GM18526 (cell line): ENCODE measurements around the gene LRMDA.

Source experiments
- POLR2A ChIP-seq: IDR thresholded peaks from 3 replicates; pipeline ENCODE4 v1.6.1; 2011; ENCODE audit not compliant: insufficient read length; ENCODE audit errors: extremely low read depth

Gene LRMDA

DNA sequence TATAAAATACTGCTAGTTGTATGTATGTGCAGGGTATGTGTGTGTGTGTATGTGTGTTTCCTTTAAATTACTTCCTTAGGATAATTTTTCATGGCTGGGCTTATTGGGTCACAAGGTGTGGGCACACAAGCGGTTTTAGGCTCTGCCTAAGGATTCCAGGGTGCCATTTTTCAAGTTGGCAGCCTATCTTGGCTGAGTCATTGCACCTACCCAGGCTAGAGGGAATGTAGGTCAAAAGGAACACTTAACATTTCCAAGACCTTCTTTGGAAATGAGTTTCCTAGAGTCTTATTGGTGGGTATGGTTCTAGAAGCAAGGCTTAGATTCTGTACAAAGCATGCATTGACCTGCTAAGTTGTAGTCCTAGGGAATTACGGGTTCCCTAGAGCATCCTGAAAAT is 642.1 kb downstream of the LRMDA start:
- no peak for TF ChIP-seq POLR2A

DNA sequence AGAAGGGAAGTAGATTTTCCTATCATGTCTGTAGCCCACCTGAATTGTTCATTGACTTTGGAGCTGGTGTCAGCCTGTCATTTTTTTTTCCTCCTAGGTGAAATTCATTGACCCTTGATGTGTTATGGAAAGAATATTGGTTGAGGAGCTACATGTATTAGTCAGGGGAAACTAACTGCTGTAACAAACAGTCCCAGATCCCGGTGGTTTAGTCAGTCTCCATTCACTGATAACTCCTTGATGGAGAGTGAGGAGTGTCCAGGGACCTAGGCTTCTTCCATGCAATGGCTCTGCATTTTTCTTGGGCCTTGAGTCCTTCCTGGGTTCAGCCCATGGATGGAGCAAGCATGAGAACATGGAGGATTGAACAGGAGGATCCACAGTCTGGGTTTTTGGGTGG is 643.2 kb downstream of the LRMDA start:
- no peak for TF ChIP-seq POLR2A

DNA sequence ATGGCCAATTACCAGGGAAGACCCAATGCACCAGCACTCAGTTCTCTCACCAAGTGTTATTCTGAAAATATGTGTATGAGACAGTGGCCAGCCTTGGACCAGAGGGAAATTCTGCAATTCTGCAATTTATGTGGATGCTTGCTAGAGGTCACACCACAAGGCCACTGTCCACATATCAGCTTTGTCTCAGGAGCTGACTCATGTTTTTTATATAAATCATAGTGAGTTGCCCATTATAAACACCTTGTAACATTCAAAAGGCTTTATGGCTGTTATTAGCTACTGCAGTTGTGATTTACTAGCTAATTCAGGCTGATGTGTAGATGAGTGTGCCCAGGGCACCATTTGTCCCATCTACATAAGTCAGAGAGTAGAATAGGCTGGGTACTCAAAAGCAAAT is 649.0 kb downstream of the LRMDA start:
- TF ChIP-seq POLR2A: no peak

DNA sequence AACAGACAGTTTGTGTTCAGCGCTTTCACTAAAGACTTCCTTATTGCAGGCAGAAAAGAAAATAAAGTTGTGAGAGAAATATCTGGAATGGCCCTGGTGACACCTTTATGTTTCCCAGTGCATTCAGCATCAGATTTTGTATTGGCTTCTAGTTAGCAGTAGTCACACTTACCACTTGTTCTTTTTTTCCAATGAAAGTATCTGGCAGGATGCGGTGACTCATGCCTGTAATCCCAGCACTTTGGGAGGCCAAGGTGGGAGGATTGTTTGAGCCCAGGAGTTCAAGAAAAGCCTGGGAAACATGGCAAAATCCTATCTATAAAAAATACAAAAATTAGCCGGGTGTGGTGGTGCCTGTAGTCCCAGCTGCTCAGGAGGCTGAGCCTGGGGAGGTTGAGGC is 649.6 kb downstream of the LRMDA start:
- no peak for TF ChIP-seq POLR2A

DNA sequence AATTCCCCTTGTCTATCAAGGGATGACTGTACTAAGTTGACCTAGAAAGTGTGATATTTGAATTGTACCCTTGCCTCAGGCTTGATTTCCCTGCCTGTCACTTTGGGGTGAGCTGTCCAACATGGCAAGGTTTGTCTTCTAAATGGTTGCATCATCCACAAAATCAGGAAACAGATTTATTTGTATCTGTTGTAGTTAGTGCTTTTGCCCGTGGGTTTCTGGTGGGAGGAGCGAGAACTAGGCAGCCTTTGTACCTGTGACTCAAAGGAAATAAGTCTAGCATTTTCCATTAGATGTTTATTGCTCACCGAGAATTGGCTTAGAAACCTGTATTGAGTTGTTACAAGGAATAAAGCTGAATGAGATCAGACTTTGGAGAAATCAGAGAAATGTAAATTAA is 650.8 kb downstream of the LRMDA start:
- no peak for TF ChIP-seq POLR2A

DNA sequence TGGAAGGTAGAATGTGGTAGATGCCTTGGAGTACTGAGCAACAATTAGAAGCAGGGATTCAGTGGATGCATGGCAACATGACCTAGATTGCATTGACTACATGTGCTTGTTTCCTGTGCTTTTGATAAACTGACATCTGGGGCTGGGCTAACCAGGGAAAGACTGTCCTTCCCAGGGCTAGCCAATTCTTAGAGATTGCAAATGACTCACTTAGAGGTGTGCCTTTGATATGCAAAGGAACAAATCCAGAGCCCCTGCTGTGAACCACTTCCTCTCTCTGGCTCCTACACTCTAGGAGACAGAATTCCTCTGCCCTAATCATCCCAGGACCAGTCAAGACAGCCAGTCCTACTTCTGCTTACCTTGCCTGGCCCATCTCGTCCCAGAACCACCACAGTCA is 651.5 kb downstream of the LRMDA start:
- no peak for TF ChIP-seq POLR2A

DNA sequence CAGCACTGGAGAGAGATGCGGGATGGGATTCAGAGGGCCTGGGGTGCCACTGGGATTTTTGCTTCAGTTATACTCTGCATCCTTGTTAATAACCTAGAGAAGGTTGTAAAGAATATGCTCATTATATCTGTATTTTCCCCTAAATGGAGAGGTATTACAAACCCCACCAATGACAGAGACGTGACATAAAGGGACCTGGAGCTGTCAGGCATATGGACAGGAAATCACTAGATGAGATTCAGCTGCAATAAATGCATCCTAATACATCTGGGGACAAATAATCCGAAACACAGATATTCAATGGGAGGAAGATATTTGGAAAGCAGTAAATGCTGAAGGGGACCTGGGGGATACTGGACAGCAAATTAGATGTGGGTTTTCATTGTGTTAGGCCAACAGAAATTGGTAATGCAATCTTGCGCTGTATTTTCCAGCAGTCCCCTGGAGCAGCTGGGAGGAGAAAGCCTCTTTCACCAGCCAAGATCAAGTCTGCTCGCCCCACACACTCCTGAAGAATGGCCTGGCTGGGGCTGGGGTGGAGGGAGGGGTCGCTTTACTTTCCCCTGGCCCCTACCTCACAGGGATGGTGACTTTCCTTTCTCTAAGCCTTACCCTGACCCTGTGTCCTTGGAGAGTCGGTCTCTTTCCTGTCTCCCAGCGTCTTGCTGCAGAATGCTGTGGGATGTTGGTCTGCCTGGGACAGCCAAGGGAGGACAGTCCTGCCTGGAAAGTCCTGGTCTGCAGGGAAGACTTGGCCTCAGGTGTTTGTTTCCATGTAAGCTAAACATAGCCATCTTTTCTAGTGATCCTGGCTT is 653.8 kb downstream of the LRMDA start:
- TF ChIP-seq POLR2A: no peak

DNA sequence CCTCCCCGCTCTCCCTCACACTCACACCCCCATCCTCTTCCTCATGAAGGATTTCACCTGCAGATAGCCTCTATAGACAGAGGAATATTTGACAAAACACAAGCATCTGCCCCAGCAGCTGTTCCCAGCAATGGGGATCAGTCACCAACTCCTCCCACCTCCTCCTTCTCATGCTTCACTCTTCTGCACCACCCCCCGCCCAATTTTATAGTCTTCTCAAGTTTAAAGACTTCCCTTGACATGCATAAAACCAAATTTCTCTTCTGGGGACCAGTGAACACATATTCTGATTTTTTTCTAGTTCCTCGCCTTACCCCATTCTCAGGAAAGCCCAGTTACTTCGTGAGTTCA is 654.4 kb downstream of the LRMDA start:
- no peak for TF ChIP-seq POLR2A

DNA sequence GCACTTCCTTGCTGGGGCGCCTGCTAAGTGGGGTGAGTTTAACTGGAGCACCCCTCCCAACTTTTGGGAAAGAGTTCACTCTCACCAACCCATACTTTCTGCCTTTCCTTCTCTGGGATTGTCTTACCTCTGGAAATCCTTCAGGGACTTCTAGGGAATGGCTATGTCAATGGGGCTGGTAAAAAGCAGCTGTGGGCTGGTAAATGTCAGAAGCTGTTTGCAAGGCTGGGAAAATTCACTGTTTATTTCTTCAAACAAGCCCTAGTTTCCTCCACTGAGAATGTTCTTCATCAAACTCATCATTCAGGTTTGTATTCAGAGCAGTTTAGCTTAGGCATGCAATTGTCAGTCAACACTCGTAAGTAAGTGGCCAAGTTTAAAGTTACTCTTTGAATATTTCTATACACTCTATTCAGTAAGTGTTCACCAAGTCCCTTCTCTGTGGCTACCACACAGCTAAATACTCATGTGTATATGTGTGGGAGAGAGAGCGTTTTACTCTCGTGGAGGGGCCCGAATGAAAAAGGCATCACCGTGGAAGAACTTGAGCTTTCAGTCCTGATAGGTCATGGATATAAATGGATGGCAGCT is 654.8 kb downstream of the LRMDA start:
- no peak for TF ChIP-seq POLR2A

DNA sequence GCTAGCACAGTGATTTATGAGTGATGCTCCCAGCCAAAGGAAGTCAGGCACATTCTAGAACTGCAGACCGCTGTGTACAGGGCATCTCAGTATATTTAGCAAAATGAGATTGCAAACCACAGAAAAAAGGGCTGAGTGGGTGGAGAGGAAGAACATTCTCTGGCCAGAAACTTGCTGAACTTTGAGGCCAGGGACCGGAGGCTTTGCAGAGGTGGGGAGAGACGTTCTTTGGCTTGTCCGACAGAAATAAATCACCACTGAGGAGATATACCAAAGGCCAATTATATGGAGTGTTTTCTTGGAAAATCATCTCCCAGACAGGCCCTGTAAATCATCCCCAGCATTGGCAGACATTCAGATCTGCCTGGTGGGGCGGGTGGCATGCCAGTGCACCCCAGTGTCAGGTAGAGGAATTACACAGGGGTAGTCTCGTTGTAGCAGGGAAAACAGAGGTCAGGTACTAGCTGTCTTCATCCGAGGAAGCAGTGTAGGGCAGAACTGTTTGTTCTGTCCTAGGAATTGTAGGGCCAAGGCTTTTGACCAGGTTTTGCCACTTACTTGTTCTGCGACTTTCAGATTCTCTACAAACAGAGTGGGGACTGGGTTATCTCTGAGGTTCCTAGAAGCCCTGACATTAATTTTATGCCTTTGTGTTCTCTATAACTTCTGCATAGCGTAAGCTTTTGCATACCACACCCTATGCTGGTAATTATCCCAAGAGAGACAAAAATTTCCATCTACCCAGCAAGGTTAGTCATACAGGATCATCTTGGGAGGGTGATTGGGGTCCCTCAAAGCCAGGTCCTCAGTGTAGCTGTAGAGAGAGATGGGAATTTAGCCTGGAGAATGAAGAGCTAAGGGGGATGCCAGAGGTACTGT is 655.6 kb downstream of the LRMDA start:
- no peak for TF ChIP-seq POLR2A

DNA sequence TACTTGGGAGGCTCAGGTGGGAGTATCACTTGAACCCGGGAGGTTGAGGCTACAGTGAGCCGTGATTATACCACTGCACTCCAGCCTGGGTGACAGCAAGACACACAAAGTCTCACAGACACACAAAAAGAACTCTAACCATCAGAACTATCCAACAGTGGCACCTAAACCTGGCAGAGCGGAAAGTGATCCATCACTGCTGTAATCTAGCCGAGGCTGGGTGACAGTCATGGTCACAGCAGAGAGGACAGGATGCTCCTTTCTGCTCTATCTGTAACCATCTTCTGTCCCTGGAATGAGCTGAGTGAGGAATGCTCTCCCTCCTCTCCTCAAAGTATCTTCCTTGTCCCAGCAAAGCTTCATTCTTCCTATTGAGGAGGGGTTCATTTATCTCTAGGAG is 656.6 kb downstream of the LRMDA start:
- no peak for TF ChIP-seq POLR2A

DNA sequence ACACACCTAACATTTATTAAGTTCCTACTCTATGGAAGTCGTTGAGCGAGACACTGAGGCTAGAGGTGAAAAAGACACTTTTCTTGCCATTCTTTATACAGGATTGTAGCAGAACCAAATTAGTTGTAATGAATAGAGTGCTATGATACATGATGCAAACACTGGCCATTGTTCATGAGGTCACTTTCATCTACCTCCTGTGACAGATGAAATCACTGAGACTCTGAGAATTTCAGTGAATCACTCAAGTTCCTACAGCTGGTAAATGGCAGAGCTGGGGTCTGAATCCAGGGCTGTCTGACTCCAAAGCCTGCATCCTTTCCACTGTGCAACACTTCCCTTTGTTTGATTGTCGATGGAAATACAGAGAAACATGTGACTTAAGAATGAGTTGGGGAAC is 657.6 kb downstream of the LRMDA start:
- TF ChIP-seq POLR2A: no peak

DNA sequence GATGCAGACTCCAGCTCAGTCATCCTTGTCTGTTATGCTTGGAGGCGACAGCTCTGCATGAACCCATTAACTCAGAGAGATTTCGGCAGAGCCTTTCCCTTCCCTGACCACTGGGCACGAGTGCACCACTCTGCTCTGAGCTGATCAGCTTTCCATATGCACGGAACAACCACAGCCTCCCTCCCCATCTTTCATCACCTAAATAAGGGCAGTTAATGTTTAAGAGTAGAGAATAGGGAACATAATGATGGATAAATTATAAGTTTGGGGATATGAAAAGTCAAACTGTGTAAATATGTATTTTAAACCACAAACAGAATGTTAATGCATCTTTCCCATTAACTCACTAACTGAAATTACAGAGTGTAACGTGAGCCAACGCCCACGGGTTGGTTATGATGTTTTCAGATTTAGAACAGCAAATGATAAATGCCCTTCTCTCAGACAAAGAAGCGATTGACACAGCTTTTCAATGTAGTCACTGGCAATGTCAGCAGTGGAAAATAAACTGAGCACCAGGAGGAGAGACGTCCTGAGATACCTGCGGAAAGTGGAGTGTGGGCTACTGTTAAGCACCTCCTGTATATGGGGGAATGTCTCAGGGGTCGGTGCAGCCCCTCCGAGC is 658.2 kb downstream of the LRMDA start:
- no peak for TF ChIP-seq POLR2A

DNA sequence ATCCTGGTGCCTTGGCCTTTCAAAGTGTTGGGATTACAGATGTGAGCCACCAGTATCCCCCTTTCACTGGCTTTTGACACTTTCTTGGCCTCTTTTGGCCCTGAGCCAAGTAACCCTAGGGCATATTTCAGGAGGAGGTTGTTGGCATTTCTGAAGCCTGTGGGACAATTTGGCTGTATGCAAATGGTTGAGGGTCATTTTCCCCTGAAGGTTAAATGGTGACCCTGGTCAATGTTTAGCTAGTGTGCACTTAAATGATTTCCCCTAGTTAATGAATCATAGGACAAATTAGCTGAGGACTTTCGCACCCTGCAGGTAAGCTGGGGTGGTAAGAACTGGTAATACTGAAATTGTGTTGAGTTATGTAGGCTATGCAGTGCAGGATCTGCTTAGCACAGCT is 660.5 kb downstream of the LRMDA start:
- TF ChIP-seq POLR2A: no peak

DNA sequence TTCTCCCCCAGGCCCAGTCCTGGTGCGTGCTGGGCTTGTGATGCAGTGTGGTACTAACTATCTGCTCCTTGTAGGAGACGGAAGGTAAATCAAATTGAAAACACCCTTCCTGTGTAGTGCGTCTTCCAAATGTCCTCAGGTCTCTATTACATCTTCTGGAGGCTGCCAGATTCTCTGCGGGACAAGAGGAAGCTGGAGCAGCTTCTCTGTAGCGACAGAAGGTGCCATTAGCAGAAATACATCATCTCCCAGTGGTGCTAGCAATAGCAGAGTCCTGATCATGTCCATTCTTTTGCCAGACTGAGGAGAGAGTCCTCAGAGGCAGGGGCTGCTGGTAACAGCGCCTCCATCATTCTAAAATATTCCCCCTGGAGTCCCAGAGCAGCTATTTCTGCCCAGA is 675.2 kb downstream of the LRMDA start:
- no peak for TF ChIP-seq POLR2A

DNA sequence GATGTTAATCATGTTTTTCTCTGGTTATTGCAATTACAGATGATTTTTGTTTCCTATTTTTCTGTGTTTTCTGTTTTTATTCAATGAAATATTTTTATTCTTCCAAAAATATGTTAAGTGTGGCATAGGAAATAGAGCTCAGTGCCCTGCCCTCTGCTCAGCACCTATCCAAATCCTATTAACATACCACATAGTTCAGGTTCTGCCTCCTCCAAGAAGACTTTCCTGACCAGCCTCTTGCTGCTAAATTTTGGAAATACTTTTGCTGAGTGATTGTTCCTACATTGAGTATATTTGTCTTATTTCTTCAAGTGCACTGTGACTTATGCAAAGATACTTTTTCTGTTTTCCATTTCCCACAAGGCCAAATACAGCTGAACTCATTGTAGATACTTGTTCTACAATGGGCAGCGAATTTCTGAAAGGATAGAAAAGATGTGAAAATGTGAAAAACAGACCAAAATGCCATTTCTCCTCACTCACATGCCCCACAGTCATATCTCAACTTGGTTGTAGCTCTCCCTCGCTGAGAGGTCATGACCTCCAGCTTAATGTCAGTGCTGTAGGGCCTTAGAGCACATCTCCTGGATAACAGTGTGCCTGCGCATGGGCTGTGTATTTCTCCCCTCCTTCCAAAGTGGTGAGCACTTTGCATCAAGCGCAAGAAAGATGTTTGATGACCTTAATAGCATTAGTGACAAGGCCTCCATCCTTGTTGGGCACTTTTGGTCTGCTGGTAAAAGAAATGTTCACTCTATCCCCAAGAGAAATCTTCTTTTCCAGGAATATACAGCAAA is 677.3 kb downstream of the LRMDA start:
- no peak for TF ChIP-seq POLR2A
